Naive thymus-derived CD8-positive, alpha-beta T cell (primary cell): ENCODE data around the gene SRGAP1. TPM values are rescaled to one million over a fixed set of nuclear protein-coding genes. Genes with fewer than 3 reads are reported as not detected.
A peak's percentile ranks its signal among the peaks of the same experiment; 100 is the strongest.

Experiments used
- ATAC-seq, 2 donors: fragments of 150-1000 bp; cut with Tn5 transposase in 1 of 2; sonication (Bioruptor Pico), chemical (Tn5 transposase) in 1 of 2; 1 replicate in 1 of 2; 2 replicates in 1 of 2; pipeline ENCODE4 v1.10.0; 2021; ENCODE audit warnings: mild to moderate bottlenecking in 2 of 2, moderate library complexity in 2 of 2
- POLR2A ChIA-PET: fragments of 350-600 bp; sonication (Branson Sonifier 250); formaldehyde crosslinking; loops from one replicate; lab custom pipeline; 2021; ENCODE audit warnings: antibody characterized with exemption; lab: Charles Lee
- DNase-seq, 10 donors: peaks; one replicate each; pipeline versions ENCODE4 v3.0.0 to v3.0.0-alpha.2; 2020 to 2022
- H3K27ac Mint-ChIP-seq, 10 donors: one replicate each; pipeline ENCODE4 v1.8.0; 2020 to 2022; ENCODE audit warnings: mild to moderate bottlenecking in 10 of 10, mixed read lengths in 10 of 10, moderate library complexity in 4 of 10, inconsistent platforms in 1 of 10
- H3K27me3 Mint-ChIP-seq, 5 donors: one replicate each; pipeline ENCODE4 v1.8.0; 2021 to 2022; ENCODE audit warnings: mixed read lengths in 5 of 5
- H3K36me3 Mint-ChIP-seq, 3 donors: one replicate each; pipeline ENCODE4 v1.8.0; 2020 to 2022; ENCODE audit warnings: mixed read lengths in 3 of 3, mild to moderate bottlenecking in 2 of 3, inconsistent platforms in 1 of 3
- H3K4me1 Mint-ChIP-seq, 4 donors: one replicate each; pipeline ENCODE4 v1.8.0; 2021 to 2022; ENCODE audit warnings: mixed read lengths in 4 of 4
- H3K4me3 Mint-ChIP-seq, 10 donors: one replicate each; pipeline ENCODE4 v1.8.0; 2020 to 2022; ENCODE audit warnings: mild to moderate bottlenecking in 10 of 10, mixed read lengths in 10 of 10, moderate library complexity in 6 of 10, inconsistent platforms in 1 of 10
- H3K9me3 Mint-ChIP-seq, 9 donors: one replicate each; pipeline ENCODE4 v1.8.0; 2020 to 2022; ENCODE audit warnings: mixed read lengths in 9 of 9, mild to moderate bottlenecking in 3 of 9, inconsistent platforms in 1 of 9, moderate library complexity in 1 of 9
- polyA plus RNA-seq, 3 donors: library from polyadenylated mRNA; unstranded; fragments of 300-500 nt; fragmentation: Illumina TruSeq; gene quantifications; one replicate each; pipeline ENCODE4 v1.2.3, GENCODE V29; 2021
- total RNA-seq, 8 experiments: library from RNA in 2 of 8; stranded (reverse) in 2 of 8; gene quantifications; one replicate each; pipeline ENCODE4 v1.2.3 and lab custom pipeline; 2021 to 2026

Gene SRGAP1
- total and polyA plus RNA-seq, 5 experiments from 2014 or later = 0.01 to 0.04 (median 0.03) TPM; not detected in 2

DNA sequence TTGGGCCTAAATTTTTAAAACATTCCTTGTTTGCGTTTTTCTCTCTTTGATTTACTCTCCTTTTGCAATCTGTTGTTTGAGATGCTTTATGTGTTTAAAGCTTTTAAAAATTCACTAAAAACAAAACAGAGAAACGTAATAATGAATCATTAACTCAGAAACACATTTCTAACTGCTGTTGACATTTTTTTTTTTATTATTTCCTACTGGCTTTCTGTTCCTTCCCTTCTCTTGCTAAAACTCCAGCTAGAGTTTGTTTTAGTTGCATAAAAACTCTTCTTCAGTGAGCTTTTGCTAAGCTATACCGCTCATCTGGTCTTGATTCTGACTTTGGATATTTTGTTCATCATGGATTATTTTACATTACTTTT lies 29.0 kb upstream of the SRGAP1 start:
- H3K9me3 Mint-ChIP-seq = peaks cover 0 to 26% (median 14%) of the 10 kb centered on the region in 9 donors
- peaks cover 2 to 21% (median 8%) of the 10 kb centered on the region in 5 donors for H3K27me3 Mint-ChIP-seq
- POLR2A ChIA-PET = interaction anchor here (0.6 kb wide), 1 partner anchor 417 kb away, joined by 3 read pairs; no protein-coding TSS in a partner anchor
- H3K4me1 Mint-ChIP-seq = peaks cover 3 to 18% (median 18%) of the 10 kb centered on the region in 4 donors
- no peak overlapping the region for H3K27ac Mint-ChIP-seq
- ATAC-seq = no peak
- no peak overlapping the region for H3K4me3 Mint-ChIP-seq
- no peak for DNase-seq
- H3K36me3 Mint-ChIP-seq = peaks cover 0 to 21% (median 19%) of the 10 kb centered on the region in 3 donors

DNA sequence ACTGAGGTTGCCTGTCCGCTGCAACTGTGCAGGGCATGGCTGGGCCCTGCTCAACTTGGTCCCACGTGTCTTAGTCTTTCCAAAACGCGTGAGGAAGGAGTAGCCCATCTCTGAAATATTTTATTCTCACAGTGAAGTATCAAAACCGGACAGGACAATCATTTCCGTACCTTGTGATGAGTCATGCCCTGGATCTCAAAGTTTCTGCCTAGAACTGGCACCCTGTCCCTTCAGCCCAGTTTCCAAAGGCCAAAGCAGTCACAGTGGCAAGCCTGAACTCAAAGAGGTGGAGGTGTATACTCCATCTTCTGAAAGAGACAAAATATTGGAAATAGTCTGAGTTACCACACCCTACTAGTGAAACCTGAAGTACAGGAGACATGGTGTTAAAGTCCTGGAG lies 28.5 kb upstream of the SRGAP1 start:
- H3K4me1 Mint-ChIP-seq = peaks cover 3 to 18% (median 17%) of the 10 kb centered on the region in 4 donors
- H3K9me3 Mint-ChIP-seq = peaks cover under 1 to 26% (median 14%) of the 10 kb centered on the region in 9 donors
- ATAC-seq (no peak), DNase-seq (no peak)
- peaks cover 0 to 21% (median 19%) of the 10 kb centered on the region in 3 donors for H3K36me3 Mint-ChIP-seq
- POLR2A ChIA-PET = no interaction called here
- peaks cover 3 to 26% (median 10%) of the 10 kb centered on the region in 5 donors for H3K27me3 Mint-ChIP-seq
- H3K4me3 Mint-ChIP-seq = no peak overlapping the region
- no peak overlapping the region for H3K27ac Mint-ChIP-seq

DNA sequence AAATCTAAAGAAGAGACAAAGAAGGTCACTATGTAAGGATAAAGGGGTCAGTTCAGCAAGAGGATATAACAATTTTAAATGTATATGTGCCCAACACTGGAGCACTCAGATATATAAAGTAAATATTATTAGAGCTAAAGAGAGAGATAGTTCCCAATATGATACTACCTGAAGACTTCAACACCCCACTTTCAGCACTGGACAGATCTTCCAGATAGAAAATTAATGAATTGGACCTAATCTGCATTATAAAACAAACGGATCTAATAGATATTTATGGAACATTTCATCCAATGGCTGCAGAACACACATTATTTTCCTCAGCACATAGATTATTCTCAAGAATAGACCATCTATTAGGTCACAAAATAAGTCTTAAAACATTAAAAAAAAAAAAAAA lies 24.1 kb upstream of the SRGAP1 start:
- H3K4me3 Mint-ChIP-seq = no peak overlapping the region
- peaks cover 3 to 11% (median 9%) of the 10 kb centered on the region in 4 donors for H3K4me1 Mint-ChIP-seq
- no peak for ATAC-seq
- no peak for DNase-seq
- H3K27ac Mint-ChIP-seq = no peak overlapping the region
- peaks cover 13 to 57% (median 30%) of the 10 kb centered on the region in 5 donors for H3K27me3 Mint-ChIP-seq
- H3K36me3 Mint-ChIP-seq = peaks cover 3 to 21% (median 19%) of the 10 kb centered on the region in 3 donors
- peaks cover 2 to 26% (median 14%) of the 10 kb centered on the region in 9 donors for H3K9me3 Mint-ChIP-seq
- POLR2A ChIA-PET = no interaction called here

DNA sequence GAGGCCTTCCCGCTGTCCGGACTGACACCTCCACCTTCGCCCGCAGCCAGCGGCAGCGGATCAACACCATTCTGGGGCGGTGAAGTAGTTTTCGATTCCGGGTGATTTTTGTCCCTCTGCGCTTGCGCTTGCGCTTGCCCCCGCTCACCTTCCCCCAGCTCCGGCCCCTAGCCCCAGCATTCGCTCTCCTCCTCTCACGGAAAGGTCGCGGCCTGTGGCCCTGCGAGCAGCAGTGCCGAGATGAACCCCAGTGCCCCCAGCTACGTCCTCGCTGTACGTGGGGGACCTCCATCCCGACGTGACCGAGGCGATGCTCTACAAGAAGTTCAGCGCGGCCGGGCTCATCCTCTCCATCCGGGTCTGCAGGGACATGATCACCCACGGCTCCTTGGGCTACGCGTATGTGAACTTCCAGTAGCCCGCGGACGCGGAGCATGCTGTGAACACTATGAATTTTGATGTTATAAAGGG lies 22.7 kb upstream of the SRGAP1 start:
- Mint-ChIP-seq H3K4me3 (peak overlapping the region; percentile 33 to 83 (median 74)), H3K27ac (peak overlapping the region in 3 of 10 donors; percentile 56 to 86 (median 81)), H3K4me1 (peaks cover 3 to 7% (median 5%) of the 10 kb centered on the region in 4 donors), H3K27me3 (peaks cover 14 to 57% (median 30%) of the 10 kb centered on the region in 5 donors), H3K9me3 (peaks cover 2 to 26% (median 14%) of the 10 kb centered on the region in 9 donors), H3K36me3 (peaks cover 3 to 21% (median 17%) of the 10 kb centered on the region in 3 donors)
- POLR2A ChIA-PET = no interaction called here
- ATAC-seq (peak in 1 of 2 donors; percentile 41), DNase-seq (no peak)

DNA sequence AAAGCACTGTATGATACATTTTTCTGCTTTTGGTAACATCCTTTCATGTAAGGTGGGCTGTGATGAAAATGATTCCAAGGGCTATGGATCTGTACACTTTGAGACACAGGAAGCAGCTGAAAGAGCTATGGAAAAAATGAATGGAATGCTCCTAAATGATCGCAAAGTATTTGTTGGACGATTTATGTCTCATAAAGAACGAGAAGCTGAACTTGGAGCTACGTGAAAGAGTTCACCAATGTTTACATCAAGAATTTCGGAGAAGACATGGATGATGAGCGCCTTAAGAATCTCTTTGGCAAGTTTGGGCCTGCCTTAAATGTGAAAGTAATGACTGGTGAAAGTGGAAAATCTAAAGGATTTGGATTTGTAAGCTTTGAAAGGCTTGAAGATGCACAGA lies 22.1 kb upstream of the SRGAP1 start:
- H3K4me3 Mint-ChIP-seq = peak overlapping the region in 3 of 10 donors; percentile 71 to 83 (median 82)

DNA sequence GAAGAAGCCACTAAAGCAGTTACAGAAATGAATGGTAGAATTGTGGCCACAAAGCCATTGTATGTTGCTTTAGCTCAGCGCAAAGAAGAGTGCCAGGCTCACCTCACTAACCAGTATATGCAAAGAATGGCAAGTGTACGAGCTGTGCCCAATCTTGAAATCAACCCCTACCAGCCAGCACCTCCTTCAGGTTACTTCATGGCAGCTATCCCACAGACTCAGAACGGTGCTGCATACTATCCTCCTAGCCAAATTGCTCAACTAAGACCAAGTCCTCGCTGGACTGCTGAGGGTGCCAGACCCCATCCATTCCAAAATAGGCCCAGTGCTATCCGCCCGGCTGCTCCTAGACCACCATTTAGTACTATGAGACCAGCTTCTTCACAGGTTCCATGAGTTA lies 21.5 kb upstream of the SRGAP1 start:
- ATAC-seq (no peak), DNase-seq (no peak)
- Mint-ChIP-seq H3K27ac (no peak overlapping the region), H3K27me3 (peaks cover 14 to 57% (median 29%) of the 10 kb centered on the region in 5 donors), H3K36me3 (peaks cover 3 to 21% (median 13%) of the 10 kb centered on the region in 3 donors), H3K9me3 (peaks cover 2 to 24% (median 14%) of the 10 kb centered on the region in 9 donors), H3K4me1 (peaks cover 3 to 7% (median 5%) of the 10 kb centered on the region in 4 donors), H3K4me3 (no peak overlapping the region)
- POLR2A ChIA-PET = no interaction called here

More for the DNA sequence above, 22.1 kb upstream of the SRGAP1 start:
- POLR2A ChIA-PET = no interaction called here
- DNase-seq = no peak
- Mint-ChIP-seq H3K4me1 (peaks cover 3 to 7% (median 5%) of the 10 kb centered on the region in 4 donors), H3K27ac (no peak overlapping the region), H3K36me3 (peaks cover 3 to 21% (median 13%) of the 10 kb centered on the region in 3 donors), H3K27me3 (peaks cover 14 to 57% (median 30%) of the 10 kb centered on the region in 5 donors), H3K9me3 (peaks cover 2 to 26% (median 14%) of the 10 kb centered on the region in 9 donors)
- no peak for ATAC-seq

DNA sequence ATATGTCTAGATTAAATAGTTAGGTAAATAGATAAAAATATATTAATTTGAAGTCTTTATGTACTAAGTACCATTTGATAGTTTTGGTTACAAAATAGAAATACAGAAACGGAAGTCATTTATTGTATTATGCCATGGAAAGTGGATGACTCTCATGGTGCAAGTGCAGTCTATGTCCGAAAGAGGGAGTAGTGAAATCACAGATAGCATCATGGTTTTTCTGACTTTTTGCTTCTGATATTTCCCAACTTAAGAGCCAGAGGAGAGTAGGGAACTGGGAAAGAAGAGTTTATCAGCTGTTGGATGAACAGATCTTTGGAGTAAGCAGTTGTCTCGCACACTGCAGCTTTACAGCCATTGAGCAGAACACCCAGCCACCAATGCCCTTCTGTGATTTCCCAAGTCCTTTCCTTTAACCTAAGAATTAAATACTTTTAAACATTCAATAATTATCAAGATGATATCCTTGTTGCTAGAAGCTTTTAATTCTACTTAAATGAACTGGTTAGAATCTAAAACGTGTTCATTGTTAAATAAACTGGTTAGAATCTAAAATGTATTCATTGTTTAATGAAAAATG lies 18.4 kb upstream of the SRGAP1 start:
- no peak overlapping the region for H3K4me3 Mint-ChIP-seq
- POLR2A ChIA-PET = no interaction called here
- ATAC-seq (peak in 1 of 2 donors; percentile 33), DNase-seq (peak in 2 of 10 donors; percentile 12 to 13)
- peaks cover 12 to 43% (median 28%) of the 10 kb centered on the region in 5 donors for H3K27me3 Mint-ChIP-seq
- H3K4me1 Mint-ChIP-seq = peaks cover 3 to 7% (median 5%) of the 10 kb centered on the region in 4 donors
- peaks cover 0 to 5% (median 0%) of the 10 kb centered on the region in 9 donors for H3K9me3 Mint-ChIP-seq
- H3K27ac Mint-ChIP-seq = no peak overlapping the region
- H3K36me3 Mint-ChIP-seq = peaks cover 0 to 3% (median 2%) of the 10 kb centered on the region in 3 donors

DNA sequence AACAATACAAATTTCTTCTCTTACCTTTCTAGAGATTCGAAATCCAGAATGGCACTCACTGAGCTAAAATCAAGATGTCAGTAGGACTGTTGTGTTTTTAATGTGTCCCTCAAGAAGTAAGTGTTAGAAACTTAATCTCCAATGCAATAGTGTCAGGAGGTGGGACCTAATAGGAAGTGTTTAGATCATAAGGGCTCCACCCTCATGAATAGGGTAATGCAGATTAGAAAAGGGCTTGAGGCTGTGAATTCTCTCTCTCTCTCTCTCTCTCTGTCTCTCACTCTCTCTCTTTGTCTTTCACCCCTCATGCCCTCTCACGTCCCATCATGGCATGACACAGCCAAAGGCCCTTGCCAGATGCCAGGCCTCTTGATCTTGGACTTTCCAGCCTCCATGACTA lies 15.6 kb upstream of the SRGAP1 start:
- ATAC-seq = no peak
- Mint-ChIP-seq H3K4me1 (no peaks in the 10 kb centered on the region), H3K27me3 (peaks cover 11 to 33% (median 13%) of the 10 kb centered on the region in 5 donors), H3K9me3 (peaks cover 0 to 3% (median 0%) of the 10 kb centered on the region in 9 donors), H3K27ac (no peak overlapping the region), H3K36me3 (peaks cover 0 to 2% (median 0%) of the 10 kb centered on the region in 3 donors), H3K4me3 (no peak overlapping the region)
- POLR2A ChIA-PET = no interaction called here
- no peak for DNase-seq

DNA sequence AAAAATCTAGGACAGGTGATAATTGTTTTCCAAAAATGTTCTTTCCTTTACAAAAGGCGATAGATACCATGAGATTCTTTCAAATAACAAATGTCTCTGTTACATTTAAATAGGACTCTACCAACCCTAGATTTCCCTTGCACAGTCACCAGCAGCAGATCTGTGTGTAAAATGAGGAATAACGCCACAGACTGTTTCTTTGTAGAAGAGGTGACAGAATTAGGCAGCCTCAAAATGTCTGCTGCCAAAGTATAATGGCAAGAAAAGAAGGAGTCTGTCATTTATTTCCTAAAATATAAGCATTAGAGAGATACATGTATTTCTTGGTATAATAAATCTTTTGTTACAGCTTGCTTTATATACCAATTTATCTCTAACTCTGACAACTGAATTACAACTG lies 8.5 kb upstream of the SRGAP1 start:
- ATAC-seq = no peak
- POLR2A ChIA-PET = no interaction called here
- H3K4me1 Mint-ChIP-seq = no peaks in the 10 kb centered on the region

DNA sequence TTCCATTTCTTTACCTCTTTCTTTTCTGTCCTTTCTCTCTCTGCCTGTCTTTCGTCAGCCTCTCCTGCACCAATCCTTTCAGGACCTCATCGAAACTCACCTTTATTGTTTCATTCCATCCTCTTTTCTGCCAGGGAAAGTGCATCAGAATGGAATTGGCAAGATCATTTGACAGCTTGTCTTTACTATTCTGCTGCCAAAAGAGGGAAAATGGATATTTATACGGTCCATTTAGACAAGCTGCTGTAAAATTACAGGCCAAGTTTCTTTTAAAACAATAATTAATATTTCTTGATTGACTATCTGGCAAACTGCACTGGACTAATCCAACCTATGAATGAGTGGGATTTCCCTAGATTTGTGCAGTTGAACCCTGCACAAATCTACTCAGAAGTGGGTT lies 7.6 kb upstream of the SRGAP1 start:
- Mint-ChIP-seq H3K27me3 (peaks cover 8 to 19% (median 10%) of the 10 kb centered on the region in 5 donors), H3K4me3 (no peak overlapping the region), H3K36me3 (no peaks in the 10 kb centered on the region), H3K4me1 (no peaks in the 10 kb centered on the region), H3K9me3 (no peaks in the 10 kb centered on the region), H3K27ac (no peak overlapping the region)
- DNase-seq = no peak
- no peak for ATAC-seq
- POLR2A ChIA-PET = no interaction called here

More for the DNA sequence above, 8.5 kb upstream of the SRGAP1 start:
- H3K4me3 Mint-ChIP-seq = no peak overlapping the region
- H3K36me3 Mint-ChIP-seq = no peaks in the 10 kb centered on the region
- peaks cover 8 to 22% (median 13%) of the 10 kb centered on the region in 5 donors for H3K27me3 Mint-ChIP-seq
- H3K9me3 Mint-ChIP-seq = no peaks in the 10 kb centered on the region
- no peak overlapping the region for H3K27ac Mint-ChIP-seq
- no peak for DNase-seq

DNA sequence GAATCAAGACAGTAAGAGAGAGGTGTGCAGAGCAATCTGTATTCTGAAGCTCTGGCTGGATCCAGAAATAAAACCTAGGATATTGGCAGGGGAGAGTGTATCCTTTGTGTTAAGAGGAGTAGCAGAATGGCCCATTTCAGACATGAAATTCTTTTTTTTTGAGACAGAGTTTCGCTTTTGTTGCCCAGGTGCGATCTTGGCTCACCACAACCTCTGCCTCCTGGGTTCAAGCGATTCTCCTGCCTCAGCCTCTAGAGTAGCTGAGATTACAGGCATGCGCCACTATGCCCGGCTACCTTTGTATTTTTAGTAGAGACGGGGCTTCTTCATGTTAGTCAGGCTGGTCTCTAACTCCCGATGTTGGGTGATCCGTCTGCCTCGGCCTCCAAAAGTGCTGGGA lies 6.1 kb upstream of the SRGAP1 start:
- Mint-ChIP-seq H3K4me3 (no peak overlapping the region), H3K4me1 (peaks cover 0 to 3% (median 1%) of the 10 kb centered on the region in 4 donors), H3K27me3 (peaks cover 5 to 15% (median 12%) of the 10 kb centered on the region in 5 donors), H3K36me3 (no peaks in the 10 kb centered on the region), H3K27ac (no peak overlapping the region), H3K9me3 (no peaks in the 10 kb centered on the region)
- DNase-seq (no peak), ATAC-seq (no peak)
- POLR2A ChIA-PET = no interaction called here

DNA sequence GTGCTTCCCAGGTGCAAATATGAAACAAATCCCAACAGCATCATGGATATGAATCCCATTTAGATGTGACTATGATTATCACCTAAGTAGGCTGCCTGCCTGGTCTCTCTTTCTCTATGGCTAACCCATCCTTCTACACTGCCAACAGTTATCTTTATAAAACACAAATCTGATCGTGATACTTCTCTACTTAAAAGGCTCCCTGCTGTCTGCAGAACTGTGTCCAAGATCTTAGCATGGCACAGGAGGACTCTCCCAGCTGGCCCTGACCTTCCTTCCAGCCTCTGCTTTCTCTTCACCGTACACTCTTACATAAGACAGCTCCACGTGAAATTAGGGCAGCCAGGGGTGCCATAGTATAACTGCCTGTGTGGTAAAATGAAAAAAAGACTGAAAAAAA lies 3.5 kb upstream of the SRGAP1 start:
- POLR2A ChIA-PET = no interaction called here
- ATAC-seq = no peak
- no peak overlapping the region for H3K27ac Mint-ChIP-seq
- no peak for DNase-seq
- no peaks in the 10 kb centered on the region for H3K36me3 Mint-ChIP-seq
- no peaks in the 10 kb centered on the region for H3K9me3 Mint-ChIP-seq
- peaks cover 9 to 27% (median 25%) of the 10 kb centered on the region in 5 donors for H3K27me3 Mint-ChIP-seq
- no peak overlapping the region for H3K4me3 Mint-ChIP-seq
- peaks cover 5 to 8% (median 7%) of the 10 kb centered on the region in 4 donors for H3K4me1 Mint-ChIP-seq

DNA sequence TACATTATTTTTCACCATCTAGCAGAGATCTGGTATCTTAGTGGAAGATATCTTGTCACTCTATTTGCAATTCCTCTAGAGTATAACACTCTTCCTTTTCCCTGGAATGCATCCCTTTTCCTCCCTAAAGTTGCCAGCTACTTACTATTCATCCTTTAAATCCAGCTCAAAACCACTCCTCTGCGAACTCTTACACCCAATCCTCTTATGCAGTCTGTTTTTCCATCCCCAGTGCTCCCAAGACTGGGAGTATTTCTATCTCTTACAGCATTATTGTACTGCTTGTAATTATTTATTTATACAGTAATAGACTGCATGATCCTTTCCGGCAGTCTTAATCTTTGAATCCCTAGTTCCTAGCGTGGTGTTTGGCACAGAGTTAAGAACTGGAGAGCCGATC lies 2.9 kb upstream of the SRGAP1 start:
- DNase-seq = no peak
- H3K36me3 Mint-ChIP-seq = no peaks in the 10 kb centered on the region
- no peak overlapping the region for H3K27ac Mint-ChIP-seq
- no peaks in the 10 kb centered on the region for H3K9me3 Mint-ChIP-seq
- peaks cover 5 to 8% (median 7%) of the 10 kb centered on the region in 4 donors for H3K4me1 Mint-ChIP-seq
- ATAC-seq = no peak
- peaks cover 13 to 31% (median 27%) of the 10 kb centered on the region in 5 donors for H3K27me3 Mint-ChIP-seq
- POLR2A ChIA-PET = no interaction called here
- peak overlapping the region in 4 of 10 donors; percentile 32 to 50 (median 34) for H3K4me3 Mint-ChIP-seq
